ENCODE data around the gene ARHGDIG.

ARHGDIG gene

GRCh38 chr16:281660-282255 lies 1.4 kb downstream of the ARHGDIG start:
- Histone ChIP-seq H2AFZ (ENCODE audit: low read depth, low read length) (no peak overlapping the region), H4K20me1 (ENCODE audit: insufficient read depth, low read length) (no peaks in the 10 kb centered on the region; the same call in 1 of the 2 replicates), H3K9me3 (ENCODE audit: insufficient read depth, low read length, severe bottlenecking) (no peaks in the 10 kb centered on the region), H3K4me3 (ENCODE audit: low read depth in 1 of 2, low read length in 2 of 2) (no peak overlapping the region), H3K36me3 (ENCODE audit: insufficient read depth, low read length) (peaks cover 6% of the 10 kb centered on the region), H3K4me1 (ENCODE audit: insufficient read depth, low read length) (peaks cover 3% of the 10 kb centered on the region; the same call in 1 of the 2 replicates), H3K9ac (ENCODE audit: low read depth, low read length) (no peak overlapping the region), H3K79me2 (ENCODE audit: insufficient read depth, low read length) (no peaks in the 10 kb centered on the region), H3K4me2 (ENCODE audit: insufficient read depth, low read length) (no peak overlapping the region), H3K27me3 (ENCODE audit: insufficient read depth, low read length, poor library complexity) (no peaks in the 10 kb centered on the region), H3K27ac (ENCODE audit: low read length) (no peak overlapping the region)
- TF ChIP-seq EZH2 (IDR thresholded peaks at IDR 0.05; ENCODE audit: borderline replicate concordance, low read depth, low read length, severe bottlenecking) (no peak), CTCF (IDR thresholded peaks at IDR 0.05; ENCODE audit: borderline replicate concordance, extremely low read depth, low read length, poor library complexity, severe bottlenecking) (no peak)
- DNase-seq (no peak), ATAC-seq (ENCODE audit: insufficient read depth, low read depth) (no peak)

GRCh38 chr16:282491-282890 lies 2.1 kb downstream of the ARHGDIG start:
- Histone ChIP-seq H3K79me2 (ENCODE audit: insufficient read depth, low read length) (no peaks in the 10 kb centered on the region), H3K9ac (ENCODE audit: low read depth, low read length) (no peak overlapping the region), H2AFZ (ENCODE audit: low read depth, low read length) (no peak overlapping the region), H3K36me3 (ENCODE audit: insufficient read depth, low read length) (peaks cover 13% of the 10 kb centered on the region), H3K27ac (ENCODE audit: low read length) (no peak overlapping the region), H3K27me3 (ENCODE audit: insufficient read depth, low read length, poor library complexity) (no peaks in the 10 kb centered on the region), H3K4me1 (ENCODE audit: insufficient read depth, low read length) (peaks cover 3% of the 10 kb centered on the region; the same call in 1 of the 2 replicates), H4K20me1 (ENCODE audit: insufficient read depth, low read length) (no peaks in the 10 kb centered on the region; the same call in 1 of the 2 replicates), H3K4me3 (ENCODE audit: low read depth in 1 of 2, low read length in 2 of 2) (no peak overlapping the region), H3K9me3 (ENCODE audit: insufficient read depth, low read length, severe bottlenecking) (no peaks in the 10 kb centered on the region), H3K4me2 (ENCODE audit: insufficient read depth, low read length) (no peak overlapping the region)
- TF ChIP-seq EZH2 (IDR thresholded peaks at IDR 0.05; ENCODE audit: borderline replicate concordance, low read depth, low read length, severe bottlenecking) (no peak), CTCF (IDR thresholded peaks at IDR 0.05; ENCODE audit: borderline replicate concordance, extremely low read depth, low read length, poor library complexity, severe bottlenecking) (no peak)
- DNase-seq, result no peak
- no peak for ATAC-seq (ENCODE audit: insufficient read depth, low read depth)

- Histone ChIP-seq H4K20me1 (ENCODE audit: insufficient read depth, low read length) (peaks cover 3% of the 10 kb centered on the region; the same call in 1 of the 2 replicates), H3K36me3 (ENCODE audit: insufficient read depth, low read length) (peaks cover 21% of the 10 kb centered on the region), H3K4me3 (ENCODE audit: low read depth in 1 of 2, low read length in 2 of 2) (no peak within 1 kb of the TSS), H3K4me1 (ENCODE audit: insufficient read depth, low read length) (peaks cover 3% of the 10 kb centered on the region; the same call in 1 of the 2 replicates), H3K9ac (ENCODE audit: low read depth, low read length) (no peak within 1 kb of the TSS), H3K4me2 (ENCODE audit: insufficient read depth, low read length) (no peak within 1 kb of the TSS), H3K27ac (ENCODE audit: low read length) (no peak within 1 kb of the TSS), H3K9me3 (ENCODE audit: insufficient read depth, low read length, severe bottlenecking) (no peaks in the 10 kb centered on the region), H3K79me2 (ENCODE audit: insufficient read depth, low read length) (no peaks in the 10 kb centered on the region), H3K27me3 (ENCODE audit: insufficient read depth, low read length, poor library complexity) (no peaks in the 10 kb centered on the region), H2AFZ (ENCODE audit: low read depth, low read length) (no peak within 1 kb of the TSS)
- DNase-seq (no peak), ATAC-seq (ENCODE audit: insufficient read depth, low read depth) (no peak)
- TF ChIP-seq EZH2 (IDR thresholded peaks at IDR 0.05; ENCODE audit: borderline replicate concordance, low read depth, low read length, severe bottlenecking), result no peak
- no peak for TF ChIP-seq CTCF (IDR thresholded peaks at IDR 0.05; ENCODE audit: borderline replicate concordance, extremely low read depth, low read length, poor library complexity, severe bottlenecking)
Observed at GRCh38 chr16:283033-283805, 2.8 kb downstream of the ARHGDIG start, which contains the start of gene PDIA2. PDIA2 (plus strand) TSS chr16:283164; CDS start chr16:283170, 6 bp downstream.

Measured in DND-41 (cell line).